Kidney glomerular epithelial cell (primary cell): ENCODE measurements around the gene ZFYVE26.
"Not testable (repeated sequence)": the region's sequence is repeated elsewhere in the genome, so short reads cannot be mapped to it uniquely, and the experiment has no call there.

Experiments used
- DNase-seq: peaks from one replicate; lab custom pipeline; 2025; lab: John Stamatoyannopoulos, UW

The ZFYVE26 gene

GRCh38 chr14:67705211-67705610 is 111.2 kb downstream of the ZFYVE26 start:
- DNase-seq, result no peak

GRCh38 chr14:67704484-67705089 is 111.8 kb downstream of the ZFYVE26 start:
- peak; percentile 75 for DNase-seq

- no peak for DNase-seq
These were observed 112.4 kb downstream of the ZFYVE26 start for GRCh38 chr14:67703997-67704396.

- not testable (repeated sequence) for DNase-seq
These were observed 114.9 kb downstream of the ZFYVE26 start, which contains the start of gene RDH12 for GRCh38 chr14:67701492-67701891. RDH12 (plus strand) TSS chr14:67701886; CDS start chr14:67722643, 20,757 bp downstream.

- DNase-seq, result no peak
These were observed 118.2 kb downstream of the ZFYVE26 start for GRCh38 chr14:67698179-67698578.

GRCh38 chr14:67697006-67697405 is 119.4 kb downstream of the ZFYVE26 start:
- DNase-seq, result no peak
